Body of pancreas (tissue), 4 donors: ENCODE measurements around the gene ABCC3. TPM values are rescaled to one million over a fixed set of nuclear protein-coding genes. Genes with fewer than 3 reads are reported as not detected.

ENCODE experiments used
- ATAC-seq: fragments of 150-250 bp; one replicate; pipeline ENCODE4 v1.9.1; 2016
- DNase-seq, 4 donors: peaks; one replicate each; pipeline ENCODE4 v3.0.0-alpha.2; 2019
- H3K27ac ChIP-seq, 4 donors: fragments of 200-600 bp; sonication (generic); 1 replicate in 3 of 4; 2 replicates in 1 of 4; pipeline versions ENCODE4 v1.5.1 to v1.6.1; 2016 to 2019; ENCODE audit warnings: mild to moderate bottlenecking in 1 of 4, mixed read lengths in 1 of 4, moderate library complexity in 1 of 4
- H3K27me3 ChIP-seq, 2 donors: fragments of 200-600 bp; sonication (generic); one replicate each; pipeline ENCODE4 v1.6.0; 2016; ENCODE audit warnings: mild to moderate bottlenecking in 1 of 2
- H3K36me3 ChIP-seq, 2 donors: fragments of 200-600 bp; sonication (generic); replicated peaks in 1 of 2; 2 replicates each; pipeline ENCODE4 v1.5.1; 2016; ENCODE audit warnings: low read depth in 2 of 2; ENCODE audit not compliant: insufficient read depth in 1 of 2
- H3K4me1 ChIP-seq: fragments of 200-600 bp; sonication (generic); one replicate; pipeline ENCODE4 v1.6.0; 2016
- H3K4me3 ChIP-seq, 2 donors: fragments of 200-600 bp; sonication (generic); 1 replicate in 1 of 2; 2 replicates in 1 of 2; pipeline ENCODE4 v1.5.1; 2016 to 2019
- H3K9me3 ChIP-seq, 3 donors: fragments of 200-600 bp; sonication (generic); 1 replicate in 2 of 3; 2 replicates in 1 of 3; pipeline ENCODE4 v1.5.1; 2016
- CTCF ChIP-seq, 7 experiments: fragments of 450-650 bp in 4 of 7; fragments of 200-600 bp in 3 of 7; sonication (generic) in 3 of 7; IDR thresholded peaks; one replicate each; pipeline ENCODE4 v1.5.1; 2016 to 2019; ENCODE audit warnings: antibody characterized with exemption in 7 of 7
- POLR2A ChIP-seq, 3 donors: fragments of 450-650 bp; IDR thresholded peaks; one replicate each; pipeline ENCODE4 v1.6.1; 2016; ENCODE audit warnings: antibody characterized with exemption in 3 of 3, mild to moderate bottlenecking in 2 of 3
- WGBS, 2 donors: methylation state at CpG; one replicate each; pipeline ENCODE4 v1.1.5; 2017; 5-methylcytosine and 5-hydroxymethylcytosine counted together
- intact Hi-C: fragments of 100-400 bp; cut with DNase I; formaldehyde crosslinking; loops from one replicate; pipeline ENCODE4 v1.15.1; 2023
- total RNA-seq, 2 donors: library from RNA; depleted of rRNA; stranded (reverse); fragments of >200 nt; gene quantifications; one replicate each; pipeline ENCODE4 v1.1.0, GENCODE V29; 2016

Gene ABCC3
- total RNA-seq, 2 donors from 2014 or later, result 130 to 163 TPM

- intact Hi-C loops, result loop anchor here (5.0 to 10.0 kb wide), 2 partner anchors 36 to 128 kb away; no protein-coding TSS in a partner anchor
- DNase-seq (no peak), ATAC-seq (no peak)
- TF ChIP-seq CTCF (IDR thresholded peaks at IDR 0.05) (no peak), POLR2A (IDR thresholded peaks at IDR 0.05) (no peak)
- no peak overlapping the region for H3K27ac ChIP-seq
- WGBS, 2 donors, result 70 to 73% methylated on average over 18 to 26 of the region's 26 CpGs
- H3K36me3 ChIP-seq, result no peaks in the 10 kb centered on the region
- no peaks in the 10 kb centered on the region for H3K4me1 ChIP-seq
- no peaks in the 10 kb centered on the region for H3K27me3 ChIP-seq
- H3K9me3 ChIP-seq, result no peaks in the 10 kb centered on the region
- H3K4me3 ChIP-seq, result no peak overlapping the region
Measured at GRCh38 chr17:50613007-50613992, 21.4 kb upstream of the ABCC3 start.

- no peak for ATAC-seq
- no peak for TF ChIP-seq POLR2A (IDR thresholded peaks at IDR 0.05)
- TF ChIP-seq CTCF (IDR thresholded peaks at IDR 0.05), result no peak
Measured at GRCh38 chr17:50614471-50615051, 20.1 kb upstream of the ABCC3 start.

GRCh38 chr17:50615828-50616227 is 18.9 kb upstream of the ABCC3 start:
- H3K4me3 ChIP-seq, result no peak overlapping the region
- 32 to 42% methylated on average over 6 to 7 of the region's 7 CpGs for WGBS, 2 donors
- H3K27me3 ChIP-seq, result no peaks in the 10 kb centered on the region
- H3K27ac ChIP-seq, result no peak overlapping the region
- no peaks in the 10 kb centered on the region for H3K36me3 ChIP-seq
- H3K4me1 ChIP-seq, result no peaks in the 10 kb centered on the region
- intact Hi-C loops, result loop anchor here (10.0 kb wide), 1 partner anchor 131 kb away; no protein-coding TSS in a partner anchor
- no peaks in the 10 kb centered on the region for H3K9me3 ChIP-seq
- ATAC-seq (no peak), DNase-seq (no peak)
- TF ChIP-seq CTCF (IDR thresholded peaks at IDR 0.05) (no peak), POLR2A (IDR thresholded peaks at IDR 0.05) (no peak)

More at GRCh38 chr17:50614471-50615051, 20.1 kb upstream of the ABCC3 start:
- intact Hi-C loops, result loop anchor here (5.0 to 10.0 kb wide), 2 partner anchors 37 to 130 kb away; no protein-coding TSS in a partner anchor
- 66 to 76% methylated on average over 5 to 11 of the region's 11 CpGs for WGBS, 2 donors
- H3K9me3 ChIP-seq, result no peaks in the 10 kb centered on the region
- H3K27me3 ChIP-seq, result no peaks in the 10 kb centered on the region
- no peak for DNase-seq
- no peak overlapping the region for H3K27ac ChIP-seq
- H3K4me1 ChIP-seq, result no peaks in the 10 kb centered on the region
- H3K36me3 ChIP-seq, result no peaks in the 10 kb centered on the region
- no peak overlapping the region for H3K4me3 ChIP-seq

GRCh38 chr17:50618300-50618699 is 16.4 kb upstream of the ABCC3 start:
- no peak overlapping the region for H3K27ac ChIP-seq
- DNase-seq, result no peak
- peak; percentile 9 for ATAC-seq
- intact Hi-C loops, result loop anchor here (10.0 kb wide), 1 partner anchor 133 kb away; no protein-coding TSS in a partner anchor
- WGBS, 2 donors, result 72 to 73% methylated on average over 4 of the region's 4 CpGs
- no peaks in the 10 kb centered on the region for H3K36me3 ChIP-seq
- H3K4me1 ChIP-seq, result no peaks in the 10 kb centered on the region
- no peaks in the 10 kb centered on the region for H3K9me3 ChIP-seq
- H3K4me3 ChIP-seq, result no peak overlapping the region
- no peaks in the 10 kb centered on the region for H3K27me3 ChIP-seq
- no peak for TF ChIP-seq CTCF (IDR thresholded peaks at IDR 0.05)
- no peak for TF ChIP-seq POLR2A (IDR thresholded peaks at IDR 0.05)
